BE2C (cell line): ENCODE results near the gene BTBD8.

ENCODE experiments used
- DNase-seq: peaks from one replicate; pipeline ENCODE4 v3.0.0-alpha.2; 2020
- H3K27me3 ChIP-seq: fragments of 250-450 bp; sonication (Bioruptor Pico); 2 replicates; pipeline ENCODE4 v1.5.1; 2020; ENCODE audit warnings: mild to moderate bottlenecking
- H3K36me3 ChIP-seq: fragments of 250-450 bp; sonication (Bioruptor Pico); 2 replicates; pipeline ENCODE4 v1.5.1; 2020; ENCODE audit warnings: mild to moderate bottlenecking
- H3K4me1 ChIP-seq: fragments of 250-450 bp; sonication (Bioruptor Pico); 2 replicates; pipeline ENCODE4 v1.5.1; 2020
- H3K4me3 ChIP-seq: 2 replicates; pipeline ENCODE4 v1.5.1; 2011; ENCODE audit warnings: low read depth, low read length
- H3K9me3 ChIP-seq: fragments of 250-450 bp; sonication (Bioruptor Pico); 2 replicates; pipeline ENCODE4 v1.5.1; 2020
- TF ChIP-seq, protein P1 (sequence below): IDR thresholded peaks from 2 replicates; pipeline ENCODE4 v1.5.1; 2012; ENCODE audit warnings: mild to moderate bottlenecking, low read depth, low read length

BTBD8 gene

DNA sequence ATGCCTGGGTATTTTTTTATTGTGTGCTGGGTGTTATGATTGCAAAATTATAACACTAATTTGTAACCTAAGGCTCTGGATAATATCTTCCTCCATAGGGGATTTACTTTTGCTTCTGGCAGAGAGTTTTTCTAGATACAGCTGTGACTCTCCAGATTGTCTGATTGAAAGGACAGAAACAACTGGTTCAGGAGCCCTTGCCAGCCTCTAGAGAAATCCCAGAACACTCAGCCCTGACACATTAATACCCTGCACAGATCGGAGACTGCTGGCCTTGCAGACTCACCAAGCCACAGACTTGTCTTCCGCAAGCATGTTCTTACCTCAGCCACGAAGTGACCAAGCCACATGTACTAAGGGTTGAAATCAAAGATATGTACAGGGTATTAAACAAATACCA lies 148.3 kb downstream of the BTBD8 start:
- TF ChIP-seq, protein P1, sequence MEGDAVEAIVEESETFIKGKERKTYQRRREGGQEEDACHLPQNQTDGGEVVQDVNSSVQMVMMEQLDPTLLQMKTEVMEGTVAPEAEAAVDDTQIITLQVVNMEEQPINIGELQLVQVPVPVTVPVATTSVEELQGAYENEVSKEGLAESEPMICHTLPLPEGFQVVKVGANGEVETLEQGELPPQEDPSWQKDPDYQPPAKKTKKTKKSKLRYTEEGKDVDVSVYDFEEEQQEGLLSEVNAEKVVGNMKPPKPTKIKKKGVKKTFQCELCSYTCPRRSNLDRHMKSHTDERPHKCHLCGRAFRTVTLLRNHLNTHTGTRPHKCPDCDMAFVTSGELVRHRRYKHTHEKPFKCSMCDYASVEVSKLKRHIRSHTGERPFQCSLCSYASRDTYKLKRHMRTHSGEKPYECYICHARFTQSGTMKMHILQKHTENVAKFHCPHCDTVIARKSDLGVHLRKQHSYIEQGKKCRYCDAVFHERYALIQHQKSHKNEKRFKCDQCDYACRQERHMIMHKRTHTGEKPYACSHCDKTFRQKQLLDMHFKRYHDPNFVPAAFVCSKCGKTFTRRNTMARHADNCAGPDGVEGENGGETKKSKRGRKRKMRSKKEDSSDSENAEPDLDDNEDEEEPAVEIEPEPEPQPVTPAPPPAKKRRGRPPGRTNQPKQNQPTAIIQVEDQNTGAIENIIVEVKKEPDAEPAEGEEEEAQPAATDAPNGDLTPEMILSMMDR, result no peak
- no peaks in the 10 kb centered on the region for H3K36me3 ChIP-seq
- DNase-seq, result no peak

DNA sequence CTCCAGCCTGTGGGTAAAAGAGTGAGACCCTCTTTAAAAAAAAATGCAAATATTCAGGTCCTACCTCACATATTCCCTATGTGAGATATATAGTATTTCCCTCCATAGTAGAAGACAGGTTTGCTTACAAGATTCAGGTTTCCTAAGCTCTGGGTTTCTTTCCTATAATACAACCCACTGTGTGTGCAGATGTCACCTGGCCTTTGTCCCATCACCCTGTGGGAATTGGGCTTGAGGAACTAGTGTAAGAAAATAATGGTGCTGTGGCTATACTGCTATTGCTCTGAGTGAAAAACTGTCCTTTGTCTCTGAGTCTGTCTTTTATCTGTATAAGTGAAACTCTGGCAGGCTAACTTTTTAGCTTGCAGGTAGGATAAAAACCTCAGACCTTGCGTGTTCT lies 150.6 kb downstream of the BTBD8 start:
- no peaks in the 10 kb centered on the region for H3K9me3 ChIP-seq
- DNase-seq, result no peak
- TF ChIP-seq, protein P1, result no peak

More for the DNA sequence above, 148.3 kb downstream of the BTBD8 start:
- Histone ChIP-seq H3K9me3 (no peaks in the 10 kb centered on the region), H3K4me1 (no peaks in the 10 kb centered on the region), H3K4me3 (no peak overlapping the region), H3K27me3 (no peaks in the 10 kb centered on the region)

More for the DNA sequence above, 150.6 kb downstream of the BTBD8 start:
- no peak overlapping the region for H3K4me3 ChIP-seq
- no peaks in the 10 kb centered on the region for H3K36me3 ChIP-seq
- H3K27me3 ChIP-seq, result no peaks in the 10 kb centered on the region
- no peaks in the 10 kb centered on the region for H3K4me1 ChIP-seq
